DMS53 (cell line): ENCODE measurements around the gene PGGHG.
A peak's percentile ranks its signal among the peaks of the same experiment; 100 is the strongest.
"Not testable (repeated sequence)": the region's sequence is repeated elsewhere in the genome, so short reads cannot be mapped to it uniquely, and the experiment has no call there.

Experiments
- DNase-seq: peaks from one replicate; lab custom pipeline; 2025; lab: John Stamatoyannopoulos, UW

Gene PGGHG

GRCh38 chr11:313787-314553 is 25.0 kb downstream of the PGGHG start, which contains the start of gene IFITM1:
Gene IFITM1, plus strand, starts transcription at chr11:314040. Its CDS starts 131 bp downstream, at chr11:314171.
- DNase-seq = no peak

- not testable (repeated sequence) for DNase-seq
Measured at GRCh38 chr11:314554-314875, 25.6 kb downstream of the PGGHG start.

GRCh38 chr11:315051-315481 is 26.1 kb downstream of the PGGHG start:
- no peak for DNase-seq

GRCh38 chr11:315516-315994 is 26.6 kb downstream of the PGGHG start:
- DNase-seq = no peak

GRCh38 chr11:316031-316701 is 27.2 kb downstream of the PGGHG start:
- peak; percentile 41 for DNase-seq

- no peak for DNase-seq
Measured at GRCh38 chr11:316891-317301, 28.0 kb downstream of the PGGHG start.

GRCh38 chr11:317668-318404 is 28.9 kb downstream of the PGGHG start:
- DNase-seq = not testable (repeated sequence)

GRCh38 chr11:318405-319120 is 29.6 kb downstream of the PGGHG start:
- DNase-seq = not testable (repeated sequence)

- DNase-seq = not testable (repeated sequence)
Measured at GRCh38 chr11:319121-319887, 30.4 kb downstream of the PGGHG start.

GRCh38 chr11:319888-320273 is 31.0 kb downstream of the PGGHG start:
- not testable (repeated sequence) for DNase-seq

- no peak for DNase-seq
Measured at GRCh38 chr11:324156-324555, 35.2 kb downstream of the PGGHG start.

- not testable (repeated sequence) for DNase-seq
Measured at GRCh38 chr11:324593-325517, 35.9 kb downstream of the PGGHG start.

GRCh38 chr11:325796-326591 is 37.1 kb downstream of the PGGHG start:
- DNase-seq = no peak

- DNase-seq = no peak
Measured at GRCh38 chr11:326592-326841, 37.6 kb downstream of the PGGHG start.

- DNase-seq = peak; percentile 34
Measured at GRCh38 chr11:326842-327580, 38.1 kb downstream of the PGGHG start.

- DNase-seq = no peak
Measured at GRCh38 chr11:327581-327923, 38.6 kb downstream of the PGGHG start.

GRCh38 chr11:328012-328411 is 39.1 kb downstream of the PGGHG start:
- DNase-seq = no peak

- not testable (repeated sequence) for DNase-seq
Measured at GRCh38 chr11:328516-329100, 39.7 kb downstream of the PGGHG start.

- no peak for DNase-seq
Measured at GRCh38 chr11:329886-330253, 40.9 kb downstream of the PGGHG start.
